Umbilical cord (tissue), 2 donors: Measurements from ENCODE around the gene RTCB. TPM values are rescaled to one million over a fixed set of nuclear protein-coding genes. Genes with fewer than 3 reads are reported as not detected.

Experiments
- DNase-seq: peaks from one replicate; pipeline ENCODE4 v3.0.0-alpha.2; 2015; ENCODE audit warnings: low spot score
- total RNA-seq: library from RNA; depleted of rRNA; stranded (reverse); fragments of >200 nt; gene quantifications from one replicate; pipeline ENCODE4 v1.2.3, GENCODE V29; 2014; ENCODE audit warnings: low replicate concordance; ENCODE audit not compliant: insufficient read depth

RTCB gene
- total RNA-seq: 63.6 TPM

DNA sequence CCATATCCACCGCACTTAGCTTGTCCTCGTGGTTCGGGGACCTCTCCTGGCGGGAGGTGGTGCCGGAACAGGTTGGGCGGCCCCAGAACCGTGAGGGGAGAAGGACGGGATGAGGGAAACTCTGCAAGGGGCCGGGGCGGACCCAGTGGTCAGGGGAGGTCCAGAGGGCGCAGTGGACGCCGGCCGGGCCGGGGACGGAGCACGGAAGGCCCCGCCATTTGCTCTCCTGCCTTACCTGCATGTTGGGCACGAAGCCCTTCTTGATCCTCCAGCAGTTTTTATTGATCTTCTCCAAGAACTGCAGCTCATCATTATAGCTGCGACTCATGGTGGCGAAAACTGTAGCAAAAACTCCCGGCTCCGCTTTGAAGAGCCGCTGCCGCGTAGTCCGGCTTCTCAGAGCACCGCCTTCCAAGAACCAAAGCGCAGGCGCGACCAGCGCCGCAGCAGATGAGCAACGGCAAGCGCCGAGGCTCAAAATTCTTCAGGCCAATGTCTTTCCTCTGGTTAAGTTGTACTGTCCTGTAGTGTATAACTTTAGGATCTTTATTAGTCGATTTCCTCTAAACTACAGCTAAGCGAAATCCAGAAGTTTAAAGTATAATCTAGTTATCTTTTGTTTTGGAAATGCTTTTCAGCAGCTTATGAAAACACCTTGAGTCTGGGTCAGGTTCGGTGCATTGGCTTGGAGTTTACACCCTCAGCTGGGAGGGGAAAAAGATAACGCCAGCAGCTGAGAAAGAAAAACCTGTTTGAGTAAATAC is at the start of gene RTCB:
Gene RTCB (minus strand): TSS at position 419 of the 764 bp plus-strand sequence. CDS start 91 bp downstream, at position 328.
- peak; percentile 95 for DNase-seq

GRCh38 chr22:32457031-32457430 is 45.0 kb upstream of the RTCB start:
- no peak for DNase-seq

- no peak for DNase-seq
Measured at GRCh38 chr22:32448980-32449379, 36.9 kb upstream of the RTCB start.

DNA sequence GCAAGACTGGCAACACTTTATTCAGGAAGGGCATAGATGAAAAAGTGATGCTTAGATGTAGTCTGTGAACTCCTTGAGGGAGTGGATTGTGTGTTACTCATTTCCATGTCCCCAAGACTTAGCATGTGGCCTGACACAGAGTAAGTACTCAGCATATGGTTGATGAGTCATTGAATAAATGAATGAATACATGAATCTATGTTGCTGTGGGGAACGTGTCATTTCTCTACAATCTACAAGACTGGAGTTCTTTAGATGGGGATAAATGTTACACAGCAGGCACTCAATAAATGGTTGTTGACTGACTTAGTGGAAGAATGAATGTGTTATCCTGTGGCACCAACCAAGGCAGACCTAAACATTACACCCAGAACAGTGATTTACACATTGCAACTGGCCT is 34.3 kb upstream of the RTCB start:
- DNase-seq: no peak

- DNase-seq: no peak
Measured at GRCh38 chr22:32444068-32444467, 32.0 kb upstream of the RTCB start.

DNA sequence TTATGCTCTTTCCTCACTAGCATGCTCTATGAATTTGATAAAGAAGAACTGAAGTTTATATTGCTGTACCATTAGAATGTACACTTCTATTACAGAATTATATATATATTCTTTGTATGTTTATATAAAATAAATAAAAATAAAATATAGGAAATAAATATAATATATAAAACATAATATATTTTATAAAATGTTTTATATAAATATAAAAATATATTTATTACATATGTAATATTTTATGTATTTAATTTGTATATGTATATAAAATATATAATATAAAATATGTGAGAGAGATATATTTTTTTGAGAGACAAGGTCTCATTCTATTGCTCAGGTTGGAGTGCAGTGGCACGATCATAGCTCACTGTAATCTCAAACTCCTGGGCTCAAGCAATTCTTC is 18.3 kb upstream of the RTCB start:
- no peak for DNase-seq

DNA sequence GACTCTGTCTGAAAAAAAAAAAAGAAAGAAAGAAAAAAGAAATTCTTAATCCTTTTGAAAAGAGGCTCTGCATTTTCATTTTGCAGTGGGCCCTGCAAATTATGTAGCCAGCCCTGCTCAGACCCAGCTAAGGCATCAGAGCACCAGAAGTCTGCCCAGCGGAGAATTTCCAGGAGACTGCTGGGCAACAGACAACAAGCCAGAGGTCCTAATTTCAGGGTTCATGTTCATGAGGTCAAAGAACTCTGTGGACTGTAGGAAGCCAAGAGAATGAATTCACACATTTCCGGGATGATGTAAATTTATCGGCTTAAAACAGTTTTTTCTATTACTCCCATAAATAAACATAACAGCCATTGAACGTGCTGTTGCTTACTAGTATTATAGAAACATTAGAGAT is 14.8 kb upstream of the RTCB start:
- no peak for DNase-seq

GRCh38 chr22:32423664-32424063 is 11.6 kb upstream of the RTCB start:
- DNase-seq: no peak

DNA sequence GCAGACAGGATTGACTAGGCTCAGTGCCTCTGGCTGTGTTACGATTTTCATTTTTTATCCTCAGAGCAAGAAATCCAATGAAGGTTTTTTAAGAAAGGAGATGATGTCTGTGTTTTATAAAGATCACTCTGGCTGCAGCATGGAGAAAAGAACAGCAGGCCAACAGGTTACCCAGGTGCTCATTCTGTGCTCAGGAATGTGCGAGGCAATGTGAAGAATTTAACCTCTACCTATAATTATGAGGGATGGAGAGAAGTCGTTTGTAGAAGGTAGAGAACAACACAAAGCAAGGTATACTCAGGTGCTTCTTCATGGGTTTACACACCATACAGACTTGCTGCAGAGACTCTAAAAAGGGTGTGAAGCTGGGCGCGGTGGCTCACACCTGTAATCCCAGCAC is 10.0 kb upstream of the RTCB start:
- DNase-seq: no peak

DNA sequence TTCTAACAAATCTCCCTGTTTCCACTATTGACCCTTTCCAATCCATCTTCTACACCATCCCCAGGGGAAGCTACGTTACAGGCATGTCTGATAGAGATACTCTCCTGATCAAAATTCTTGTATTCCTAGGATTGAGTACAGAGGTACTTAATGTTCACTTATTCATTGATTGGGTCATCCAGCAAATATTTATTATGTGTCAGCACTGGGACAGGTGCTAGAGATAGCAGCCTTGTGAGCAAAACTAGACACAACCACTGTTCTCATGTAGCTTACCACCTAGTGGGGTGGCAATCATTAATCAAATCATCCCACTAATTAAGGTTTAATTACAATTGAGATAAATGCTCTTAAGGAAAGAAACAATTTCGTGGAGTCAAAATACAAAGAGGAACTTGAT is 9.4 kb upstream of the RTCB start:
- no peak for DNase-seq

DNA sequence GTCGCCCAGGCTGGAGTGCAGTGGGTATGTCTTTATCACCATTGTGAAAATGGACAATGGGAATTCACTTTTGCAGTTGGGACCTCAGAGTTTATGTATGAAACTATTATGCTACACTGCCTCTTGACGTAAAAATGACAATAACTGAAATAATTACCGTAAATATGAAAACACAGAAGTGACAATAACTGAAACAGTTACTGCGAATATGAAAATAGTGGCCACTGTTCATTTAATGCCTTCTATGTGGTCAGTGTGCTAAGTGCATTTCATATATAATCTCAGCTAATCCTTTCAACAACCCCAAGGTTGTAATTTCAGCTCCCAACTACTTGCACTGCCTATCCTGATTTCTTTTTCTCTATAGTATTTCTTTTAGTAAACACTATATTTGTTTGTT is 5.9 kb upstream of the RTCB start:
- no peak for DNase-seq

DNA sequence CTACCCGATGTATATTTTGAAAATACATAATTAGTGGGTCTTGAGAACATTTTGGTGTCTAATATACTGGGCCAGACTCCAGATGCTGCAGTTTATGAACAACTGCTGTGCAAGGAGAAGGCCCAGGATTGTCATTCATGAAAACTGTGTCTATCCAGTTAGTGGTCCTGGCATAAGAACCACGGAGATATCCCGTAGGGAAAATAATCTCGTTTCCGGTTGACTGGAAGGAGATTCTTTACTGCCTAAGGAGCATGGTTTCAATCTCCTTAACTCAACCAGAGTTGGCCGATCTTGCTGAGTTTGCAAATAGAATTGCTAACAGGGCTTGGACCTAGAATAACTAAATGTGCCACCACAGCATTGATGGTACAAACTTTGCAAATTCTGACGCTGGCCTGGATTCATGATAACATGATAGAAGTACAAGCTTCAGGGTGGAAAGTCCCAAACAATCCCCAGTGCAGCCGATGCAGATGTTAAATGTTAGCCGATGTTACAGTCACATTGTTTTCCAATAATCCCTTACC is 4.6 kb upstream of the RTCB start:
- DNase-seq: no peak

DNA sequence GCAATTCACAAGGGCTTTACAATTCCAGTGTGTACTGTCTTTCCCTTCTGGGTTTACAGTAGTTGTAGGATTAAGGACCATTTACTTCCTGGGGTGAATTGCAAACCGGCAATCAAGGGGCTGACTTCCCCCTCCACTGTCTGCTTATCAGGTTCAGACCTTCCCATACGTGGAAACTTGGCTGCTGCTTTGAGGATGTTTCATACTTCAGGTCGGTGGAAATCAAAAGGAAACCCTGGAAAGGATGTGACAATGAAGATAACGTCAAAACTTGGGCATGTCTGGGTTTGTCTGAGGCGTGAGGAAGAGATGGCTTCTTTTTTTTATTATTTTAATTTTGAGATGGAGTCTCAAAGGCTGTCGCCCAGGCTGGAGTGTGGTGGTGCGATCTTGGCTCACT is 2.1 kb upstream of the RTCB start:
- DNase-seq: no peak

DNA sequence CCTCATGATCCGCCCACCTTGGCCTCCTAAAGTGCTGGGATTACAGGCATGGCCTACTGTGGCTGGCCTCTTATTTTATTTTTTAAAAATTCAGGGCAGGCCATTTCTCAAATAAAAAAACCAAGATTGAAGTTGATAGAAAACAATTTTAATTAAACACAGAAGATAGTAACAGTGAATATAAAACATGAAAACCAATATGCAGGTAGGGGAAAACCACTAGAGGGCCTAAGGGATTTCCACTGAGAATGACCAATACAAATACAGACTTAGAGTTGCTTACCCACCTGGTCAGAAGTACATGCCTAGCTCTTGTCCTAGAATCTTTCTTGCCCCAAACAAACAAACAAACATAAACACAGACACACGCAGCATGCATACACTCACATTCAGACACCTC is 1.7 kb upstream of the RTCB start:
- no peak for DNase-seq

GRCh38 chr22:32411402-32411801 is 645 bp downstream of the RTCB start:
- DNase-seq: peak; percentile 14

GRCh38 chr22:32410459-32410858 is 1.6 kb downstream of the RTCB start:
- no peak for DNase-seq

- no peak for DNase-seq
Measured at GRCh38 chr22:32409977-32410376, 2.1 kb downstream of the RTCB start.

GRCh38 chr22:32407936-32408335 is 4.1 kb downstream of the RTCB start:
- DNase-seq: no peak

DNA sequence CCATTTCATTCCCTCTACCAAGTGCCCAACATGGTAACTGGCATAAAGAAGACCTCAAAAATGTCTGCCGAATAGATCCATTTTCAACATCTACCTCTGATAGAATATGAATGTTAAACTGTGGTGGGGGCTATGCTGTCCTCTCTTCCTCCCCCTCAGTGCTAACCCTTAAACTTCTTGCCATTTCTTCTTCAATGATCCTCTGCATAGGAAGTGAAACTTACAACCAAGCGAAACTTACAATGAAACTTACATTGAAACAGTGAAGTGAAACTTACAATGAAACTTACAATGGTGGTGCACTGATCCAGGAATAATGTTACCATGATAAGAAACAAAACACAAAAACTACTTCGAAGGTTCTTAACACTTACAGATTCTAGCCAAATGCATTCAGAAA is 4.7 kb downstream of the RTCB start:
- DNase-seq: peak; percentile 27

DNA sequence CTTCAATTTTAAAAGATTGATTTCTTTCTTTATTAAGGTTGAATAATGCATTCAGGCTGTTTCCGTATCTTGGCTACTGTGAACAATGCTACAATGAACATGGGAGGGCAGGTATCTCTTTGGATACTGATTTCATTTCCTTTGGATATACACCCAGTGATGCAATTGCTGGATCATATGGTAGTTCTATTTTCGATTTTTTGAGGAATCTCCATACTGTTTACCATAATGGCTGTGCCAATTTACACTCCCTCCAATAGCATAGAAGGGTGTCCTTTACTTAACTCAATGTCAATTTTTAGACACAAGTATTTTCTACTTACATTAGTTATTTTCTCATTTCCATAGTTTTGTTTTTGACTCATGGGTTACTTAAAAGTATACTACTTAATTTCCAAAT is 8.0 kb downstream of the RTCB start:
- no peak for DNase-seq

- no peak for DNase-seq
Measured at GRCh38 chr22:32401486-32401885, 10.6 kb downstream of the RTCB start.

- DNase-seq: no peak
Measured at GRCh38 chr22:32396746-32397145, 15.3 kb downstream of the RTCB start.

DNA sequence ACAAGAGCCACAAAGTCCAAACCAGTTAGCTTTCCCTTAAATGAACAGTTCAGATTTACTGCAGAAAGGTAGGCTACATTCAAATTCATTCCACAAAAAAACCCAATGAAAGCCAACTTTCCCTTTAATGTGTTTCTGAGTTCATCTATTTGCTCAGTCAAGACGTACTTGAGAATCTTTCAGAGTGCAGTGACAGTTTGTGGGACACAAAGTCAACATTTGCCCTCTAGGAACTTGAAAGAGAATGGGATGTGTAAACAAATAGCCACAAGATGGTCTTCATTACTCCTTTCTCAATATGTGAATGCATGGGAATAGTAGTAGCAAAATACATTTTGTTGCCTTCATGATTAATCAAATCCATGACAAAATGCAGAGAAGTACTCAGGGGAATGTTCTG is 15.8 kb downstream of the RTCB start:
- DNase-seq: no peak

GRCh38 chr22:32395107-32395506 is 16.9 kb downstream of the RTCB start:
- no peak for DNase-seq
